GM21786 (cell line): ENCODE results near the gene CCDC57.
"Not testable (repeated sequence)": the region's sequence is repeated elsewhere in the genome, so short reads cannot be mapped to it uniquely, and the experiment has no call there.

Source experiments
- ATAC-seq: cut with Tn5 transposase; IDR thresholded peaks from one replicate; pipeline ENCODE4 v1.9.1; 2021; ENCODE audit not compliant: unreplicated experiment

Gene CCDC57

DNA sequence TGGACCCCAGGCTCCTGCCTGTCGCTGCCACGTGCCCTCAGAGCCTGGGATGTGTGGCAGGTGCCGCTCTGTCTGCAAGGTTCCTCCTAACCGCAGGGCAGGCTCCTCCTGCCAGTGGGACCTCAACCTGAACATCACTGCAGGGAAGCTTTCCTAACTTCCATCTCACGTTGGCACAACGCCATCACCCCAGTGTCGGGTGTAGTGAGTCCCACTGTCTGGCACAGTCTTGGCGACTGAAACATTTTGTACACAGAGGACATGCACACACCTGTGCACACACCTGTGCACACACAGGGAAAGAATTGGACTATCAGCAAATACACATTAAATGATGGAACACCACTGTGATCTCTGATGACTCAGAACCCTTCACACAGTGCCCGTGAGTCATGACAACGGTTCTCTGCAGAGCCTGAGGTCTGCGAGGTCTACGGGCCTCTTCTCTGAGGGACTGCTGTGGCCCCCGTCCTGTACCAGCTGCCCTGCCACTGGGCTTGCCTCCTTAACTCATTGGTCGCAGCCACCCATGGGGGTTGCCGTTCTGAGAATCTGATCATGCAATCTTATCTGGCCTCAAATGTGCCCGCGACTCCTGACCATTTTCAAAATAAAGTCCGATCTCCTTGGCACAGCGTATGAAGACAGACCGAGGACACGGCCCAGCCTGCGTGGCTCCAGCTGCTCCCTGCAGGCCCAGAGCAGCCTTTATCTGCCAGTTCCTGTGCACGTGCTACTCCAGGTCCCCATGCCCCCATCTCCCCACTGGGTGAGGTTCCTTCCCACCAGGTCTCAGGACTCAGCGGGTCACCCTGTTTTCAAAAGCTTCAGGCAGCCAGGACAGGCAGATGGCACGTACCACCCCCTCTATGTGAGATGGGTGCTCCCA lies 7.6 kb downstream of the CCDC57 start:
- no peak for ATAC-seq

DNA sequence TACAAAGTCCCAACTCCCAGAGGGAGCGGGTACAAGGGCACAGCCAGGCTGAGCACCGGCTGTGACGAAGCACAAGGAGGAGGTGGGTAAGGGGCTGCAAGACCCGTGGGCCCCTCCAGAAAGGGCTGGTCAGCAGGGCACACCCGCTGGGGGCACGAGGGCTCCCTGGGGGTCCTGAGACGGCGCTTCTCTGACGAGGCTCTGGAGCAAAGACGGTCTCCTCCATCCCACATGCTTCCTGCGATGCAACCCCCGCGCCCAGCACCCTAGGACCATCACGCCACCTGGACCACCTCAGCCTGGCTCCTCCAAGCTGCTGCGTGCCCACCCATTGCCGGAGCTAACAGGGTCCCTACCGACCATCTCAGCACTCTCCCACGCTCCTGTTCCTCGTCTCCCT lies 8.7 kb downstream of the CCDC57 start:
- no peak for ATAC-seq

DNA sequence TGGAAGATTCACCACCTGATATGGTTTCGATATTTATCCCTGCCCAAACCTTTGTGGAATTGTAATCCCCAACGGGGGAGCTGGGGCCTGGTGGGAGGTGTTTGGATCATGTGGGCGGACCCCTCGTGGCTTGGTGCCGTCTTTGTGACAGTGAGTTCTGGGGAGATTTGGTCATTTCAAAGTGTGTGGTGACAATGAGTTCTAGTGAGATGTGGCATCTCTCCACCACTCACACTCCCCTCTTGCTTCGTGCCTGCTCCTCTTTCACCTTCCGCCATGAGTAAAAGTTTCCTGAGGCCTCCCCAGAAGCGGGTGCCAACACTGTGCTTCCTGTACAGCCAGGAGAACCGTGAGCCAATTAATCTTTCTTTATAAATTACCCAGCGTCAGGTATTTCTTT lies 9.7 kb downstream of the CCDC57 start:
- ATAC-seq, result no peak

DNA sequence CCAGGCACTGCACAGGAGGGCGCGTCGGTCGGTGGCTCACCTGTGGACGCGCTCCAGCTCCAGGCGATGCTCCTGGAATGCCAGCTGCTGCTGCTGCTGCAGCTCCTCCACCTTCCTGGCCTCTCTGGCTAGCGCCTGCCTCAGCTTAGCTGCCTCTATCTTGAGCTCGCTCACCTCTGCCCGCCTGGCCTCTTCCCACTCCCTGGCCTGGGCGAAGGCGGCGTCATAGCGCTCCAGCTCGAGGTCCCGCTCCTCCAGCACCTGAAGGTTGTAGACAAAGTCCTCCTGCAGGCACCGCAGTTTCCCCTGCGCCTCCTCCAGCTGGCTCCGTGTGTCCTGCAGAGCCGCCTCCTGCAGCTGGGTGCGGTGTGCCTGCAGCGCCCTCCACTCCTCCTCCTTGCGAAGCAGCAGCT lies 11.1 kb downstream of the CCDC57 start:
- no peak for ATAC-seq

DNA sequence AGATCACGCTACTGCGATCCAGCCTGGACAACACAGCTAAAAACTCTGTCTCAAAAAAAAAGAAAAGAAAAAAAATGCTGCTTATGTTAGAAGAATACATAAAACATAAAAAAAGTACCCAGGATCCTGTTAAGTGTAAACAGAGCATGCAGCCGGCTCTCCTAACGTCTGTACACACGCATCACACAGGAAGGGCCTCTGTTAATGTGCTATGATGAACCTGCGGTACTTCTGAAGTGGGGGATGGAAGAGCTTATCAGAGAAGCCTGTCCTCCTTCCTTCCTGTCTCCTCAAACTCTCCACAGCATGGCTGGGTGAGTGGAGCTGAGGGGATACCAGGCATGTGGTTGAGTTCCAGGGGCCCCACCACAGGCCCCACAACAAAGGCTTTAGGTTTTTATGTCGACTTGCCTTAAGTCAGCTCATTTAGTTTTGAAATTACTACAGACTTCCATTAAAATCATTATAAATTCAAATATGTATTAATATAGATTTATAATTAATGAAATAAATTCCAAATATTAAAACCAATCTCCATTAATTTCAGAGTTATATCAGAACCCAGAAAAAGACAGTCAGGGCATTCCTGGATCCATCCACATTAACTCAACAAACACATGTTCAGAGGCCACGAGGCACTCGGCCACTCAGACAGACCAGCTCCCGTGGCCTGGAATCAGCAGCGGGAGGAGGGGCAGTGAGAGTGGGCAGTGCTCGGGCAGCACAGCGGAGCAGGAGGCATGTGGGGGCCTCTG lies 11.7 kb downstream of the CCDC57 start:
- ATAC-seq, result no peak

DNA sequence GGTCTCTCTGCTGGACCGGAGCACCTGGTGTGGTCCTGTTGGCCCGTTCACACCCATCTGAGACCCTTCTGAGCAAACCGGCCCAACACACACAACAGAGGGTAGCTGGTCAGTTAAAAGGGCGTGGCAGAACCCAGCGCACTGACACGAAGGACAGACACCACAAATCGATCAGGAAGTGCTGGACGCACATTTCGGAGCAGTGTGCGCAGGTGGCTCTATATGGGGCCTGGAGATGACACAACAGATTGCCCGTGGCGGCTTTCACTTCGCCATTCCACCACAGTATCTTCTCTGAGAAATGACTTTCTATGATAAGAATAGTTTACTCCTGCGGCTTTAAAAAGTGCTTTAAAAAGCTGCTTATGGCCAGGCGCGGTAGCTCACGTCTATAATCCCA lies 12.5 kb downstream of the CCDC57 start:
- ATAC-seq, result no peak

DNA sequence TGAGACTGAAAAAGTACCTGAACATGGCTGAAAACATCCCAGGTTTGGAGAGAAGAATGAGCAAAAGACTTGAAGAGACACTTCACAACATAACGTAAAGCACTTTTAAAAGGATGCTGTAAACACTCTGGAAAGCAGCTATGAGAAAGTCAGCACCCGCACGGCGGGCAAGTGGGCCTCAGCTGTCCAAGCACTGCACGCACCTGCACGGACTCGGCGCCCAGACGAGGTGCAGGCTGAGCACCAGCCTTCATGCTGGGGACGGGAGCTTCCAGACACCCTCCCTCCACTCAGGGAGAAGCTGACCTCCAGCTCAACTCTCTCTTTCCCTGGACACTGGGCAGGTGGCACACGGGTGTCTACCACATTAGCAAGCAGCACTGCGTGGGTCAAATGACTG lies 13.1 kb downstream of the CCDC57 start:
- ATAC-seq, result no peak

DNA sequence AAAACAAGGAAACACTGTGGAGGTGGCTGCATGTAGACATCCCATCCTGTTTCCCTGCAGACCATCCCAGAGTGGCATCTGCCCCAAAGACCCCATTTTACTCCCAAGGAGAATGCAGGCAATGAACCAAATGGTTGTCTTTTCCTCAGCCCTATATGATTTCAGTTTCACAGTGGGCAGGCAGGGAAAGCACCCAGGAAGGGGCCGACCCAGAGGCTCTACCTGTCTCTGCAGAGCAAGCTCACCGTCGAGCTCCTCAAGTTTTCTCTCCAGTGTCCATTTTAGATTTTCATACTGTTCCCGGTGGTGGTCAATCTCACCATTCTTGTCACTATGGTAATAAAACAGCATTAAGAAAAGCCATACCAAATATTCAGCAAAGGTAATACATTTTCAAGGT lies 14.6 kb downstream of the CCDC57 start:
- no peak for ATAC-seq

DNA sequence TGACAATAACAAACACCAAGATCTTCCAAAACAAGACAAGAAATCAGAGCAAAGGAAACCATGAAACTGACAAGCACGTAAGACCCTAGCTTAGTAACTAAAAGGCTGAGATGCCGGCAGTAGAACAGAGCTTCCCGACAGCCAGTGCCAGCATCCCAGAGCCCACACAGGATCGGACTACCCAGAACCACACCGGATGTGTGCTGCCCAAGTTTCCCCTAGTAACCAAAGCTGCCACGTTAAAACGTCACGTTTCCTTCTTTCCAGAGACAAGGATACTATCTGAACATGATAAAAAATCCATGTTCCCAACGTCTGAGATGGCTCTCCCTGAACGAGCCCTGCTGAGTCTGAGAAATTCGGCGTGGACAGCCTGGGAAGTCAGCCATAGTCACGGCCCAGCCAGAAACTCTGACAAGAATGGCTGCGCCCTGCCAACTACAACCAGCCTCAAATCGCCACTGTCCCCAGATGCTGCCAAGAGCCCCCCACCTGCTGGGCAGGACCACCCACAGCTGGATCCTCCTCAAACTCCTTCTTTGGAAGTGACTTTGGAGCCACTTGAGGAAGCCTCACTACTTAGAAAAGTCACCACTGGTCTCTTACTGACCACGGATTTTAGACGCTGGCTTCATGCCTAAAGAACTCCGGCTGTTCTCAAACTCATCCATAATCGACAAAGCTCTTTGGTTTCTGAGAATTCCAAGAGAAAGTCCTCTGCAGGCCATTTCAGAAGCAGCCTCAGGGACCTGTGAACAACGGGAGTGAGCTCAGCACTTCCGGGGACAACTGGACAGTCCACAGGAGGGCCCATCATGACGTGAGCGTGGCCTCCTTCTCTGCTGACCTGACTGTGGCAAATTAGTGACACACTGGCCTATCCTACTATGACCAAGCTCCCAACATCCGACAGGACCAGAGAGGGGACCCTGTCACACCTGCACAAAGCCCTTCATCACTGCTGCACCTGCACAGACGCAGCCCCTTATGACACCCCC lies 16.7 kb downstream of the CCDC57 start:
- no peak for ATAC-seq

DNA sequence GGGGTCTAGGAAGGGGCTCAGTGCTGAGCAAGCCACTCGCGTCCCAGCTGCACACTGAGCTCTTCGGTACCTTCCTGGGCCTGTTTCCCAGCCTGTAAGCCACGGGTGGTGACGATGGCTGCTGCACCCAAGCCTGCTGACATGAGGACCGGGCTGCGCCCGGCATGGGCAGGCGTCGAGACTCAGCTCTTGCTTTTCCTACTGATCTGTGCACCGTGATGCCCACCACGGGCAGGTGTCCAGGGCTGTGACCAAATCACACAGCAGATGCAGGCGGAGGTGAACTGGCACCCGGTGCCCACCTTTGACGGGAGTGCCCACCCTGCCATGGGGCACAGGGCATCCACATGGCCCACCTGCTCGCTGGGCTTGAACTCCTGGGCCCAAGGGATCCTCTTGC lies 17.9 kb downstream of the CCDC57 start:
- ATAC-seq, result no peak

DNA sequence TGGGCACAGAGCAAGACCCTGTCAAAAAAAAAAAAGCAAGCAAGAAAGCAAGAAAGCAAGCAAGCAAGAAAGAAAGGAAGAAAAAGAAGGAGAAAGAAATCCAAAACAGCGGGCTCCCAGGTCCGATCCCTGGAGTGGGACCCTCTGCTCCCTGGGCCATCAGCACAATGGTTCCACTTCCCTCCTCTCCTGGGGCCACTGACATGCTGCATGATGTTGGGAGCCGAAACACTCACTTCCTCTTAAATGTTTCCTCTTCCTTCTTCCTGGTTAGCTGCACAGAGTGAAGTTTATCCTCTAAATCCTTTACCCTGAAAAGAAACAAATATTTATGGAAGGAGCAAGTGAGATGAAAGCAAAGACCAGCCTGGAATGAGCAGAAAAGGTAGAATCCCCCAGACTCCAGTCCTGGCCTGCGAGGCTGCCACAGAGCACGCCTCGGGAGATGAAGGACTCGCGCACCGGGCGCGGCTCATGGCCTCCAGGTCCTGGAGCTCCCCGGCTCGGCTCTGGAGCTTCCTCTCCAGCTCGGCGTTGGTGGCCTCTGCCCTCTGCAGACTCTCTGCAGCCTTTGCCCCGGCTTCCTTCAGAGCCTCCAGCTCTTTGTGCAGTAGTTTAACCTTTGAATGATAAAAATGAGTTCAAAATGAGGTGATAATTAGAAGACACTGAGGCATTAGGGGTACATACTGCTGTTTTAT lies 19.0 kb downstream of the CCDC57 start:
- ATAC-seq, result no peak

DNA sequence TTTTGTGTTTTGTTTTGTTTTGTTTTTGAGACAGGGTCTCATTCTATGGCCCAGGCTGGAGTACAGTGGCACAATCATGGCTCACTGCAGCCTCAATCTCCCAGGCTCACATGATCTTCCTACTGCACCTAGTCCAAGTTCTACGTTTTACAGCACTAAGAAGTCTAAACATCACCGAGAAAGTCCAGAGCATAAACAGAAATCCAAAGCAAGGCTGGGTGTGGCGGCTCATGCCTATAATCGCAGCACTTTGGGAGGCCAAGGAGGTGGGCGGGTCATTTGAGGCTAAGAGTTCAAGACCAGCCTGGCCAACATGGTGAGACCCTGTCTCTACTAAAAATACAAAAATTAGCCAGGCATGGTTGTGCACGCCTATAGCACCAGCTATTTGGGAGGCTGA lies 19.6 kb downstream of the CCDC57 start:
- ATAC-seq, result not testable (repeated sequence)

DNA sequence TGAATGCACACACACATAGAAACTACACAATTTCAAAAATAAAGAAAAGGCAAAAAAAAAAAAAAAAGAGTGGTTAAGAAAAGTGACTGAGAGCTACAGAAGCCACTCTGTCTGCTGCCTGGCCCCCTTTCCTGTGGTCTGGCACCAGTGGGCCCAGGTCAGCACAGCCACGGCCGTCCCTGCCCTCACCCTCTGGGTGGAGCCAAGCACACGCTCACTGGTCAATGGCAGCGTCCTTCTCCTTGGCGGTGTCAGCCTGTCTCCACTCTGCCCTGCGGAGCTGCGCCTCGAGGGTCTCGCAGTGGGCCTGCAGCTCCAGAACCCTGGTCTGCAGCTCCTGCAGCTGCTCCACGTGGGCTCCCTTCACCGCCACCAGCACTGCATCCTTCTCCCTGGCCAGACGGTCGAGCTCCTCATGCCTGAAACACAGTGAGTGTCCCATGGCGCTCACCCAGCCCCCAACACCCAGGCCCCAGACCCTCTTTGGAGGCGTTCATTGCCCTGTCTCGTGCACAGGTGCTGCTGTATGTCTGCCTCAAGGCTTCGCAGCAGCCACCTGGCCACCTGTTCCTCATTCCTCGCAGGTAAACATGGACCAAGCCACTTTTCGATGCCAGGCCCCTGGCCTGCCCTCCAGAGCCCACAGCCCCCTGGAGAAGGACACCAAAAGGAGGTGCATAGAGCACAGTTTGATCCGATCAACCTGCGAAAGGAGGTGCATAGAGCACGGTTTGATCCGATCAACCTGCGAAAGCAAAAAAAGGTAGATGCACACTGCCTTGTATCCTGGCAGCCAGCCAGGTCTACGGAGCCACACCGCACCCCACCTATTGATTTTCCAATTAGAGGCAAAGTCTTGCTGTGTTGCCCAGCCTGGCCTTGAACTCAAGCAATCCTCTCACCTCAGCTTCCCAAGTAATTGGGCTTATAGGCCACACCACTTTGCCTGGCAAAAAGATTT lies 24.4 kb downstream of the CCDC57 start:
- ATAC-seq, result no peak

DNA sequence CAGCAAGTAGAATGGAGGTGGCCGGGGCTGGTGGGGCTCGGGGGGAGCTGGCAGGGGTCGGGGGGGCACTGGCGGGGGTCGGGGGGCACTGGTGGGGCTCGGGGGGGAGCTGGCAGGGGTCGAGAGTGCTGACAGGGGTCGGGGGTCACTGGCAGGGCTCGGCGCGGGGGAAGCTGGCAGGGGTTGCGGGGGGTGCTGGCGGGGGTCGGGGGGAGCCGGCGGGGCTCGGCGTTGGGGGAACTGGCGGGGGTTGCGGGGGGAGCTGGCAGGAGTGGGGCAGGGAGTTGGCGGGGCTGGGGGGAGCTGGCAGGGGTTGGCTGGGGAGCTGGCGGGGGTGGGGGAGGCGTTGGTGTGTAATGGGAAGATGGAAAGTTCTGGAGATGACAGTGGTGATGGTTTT lies 25.1 kb downstream of the CCDC57 start:
- ATAC-seq, result no peak

DNA sequence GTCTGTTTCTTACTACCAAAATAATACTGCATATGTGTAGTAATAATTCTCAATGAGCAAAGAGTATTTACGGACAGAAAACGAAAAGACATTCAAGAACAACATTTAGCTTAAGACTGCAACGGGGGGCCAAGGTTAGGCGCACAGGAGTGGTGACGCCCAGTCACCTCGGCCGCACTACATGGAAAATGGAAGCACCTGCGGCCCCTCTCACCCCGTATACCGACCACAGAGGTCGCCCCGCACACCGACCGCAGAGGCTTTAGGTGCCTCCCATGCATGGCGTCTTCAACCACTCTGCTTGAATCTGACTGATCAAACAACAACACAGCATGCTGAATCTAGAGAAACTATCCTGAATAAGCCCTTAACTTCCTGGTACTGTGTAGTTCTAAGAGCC lies 26.4 kb downstream of the CCDC57 start:
- ATAC-seq, result no peak

DNA sequence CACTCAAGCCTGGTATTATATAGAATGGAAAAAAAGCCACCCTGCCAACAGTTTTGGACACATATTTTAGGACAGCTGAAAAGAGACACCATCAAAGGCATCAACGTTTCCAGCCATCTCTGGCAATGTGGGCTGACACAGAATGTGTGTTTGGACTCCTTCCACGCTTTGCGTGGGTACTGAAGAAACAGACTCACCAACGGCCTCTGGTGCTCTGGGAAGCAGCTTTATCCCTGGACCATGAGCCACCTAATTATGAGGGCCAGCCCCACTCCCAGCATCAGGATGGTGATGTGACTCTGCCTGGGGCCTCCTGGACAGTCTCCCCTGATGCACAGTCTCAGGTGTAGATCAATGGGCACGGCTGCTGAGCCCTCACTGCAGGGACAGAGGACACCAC lies 27.9 kb downstream of the CCDC57 start:
- no peak for ATAC-seq

DNA sequence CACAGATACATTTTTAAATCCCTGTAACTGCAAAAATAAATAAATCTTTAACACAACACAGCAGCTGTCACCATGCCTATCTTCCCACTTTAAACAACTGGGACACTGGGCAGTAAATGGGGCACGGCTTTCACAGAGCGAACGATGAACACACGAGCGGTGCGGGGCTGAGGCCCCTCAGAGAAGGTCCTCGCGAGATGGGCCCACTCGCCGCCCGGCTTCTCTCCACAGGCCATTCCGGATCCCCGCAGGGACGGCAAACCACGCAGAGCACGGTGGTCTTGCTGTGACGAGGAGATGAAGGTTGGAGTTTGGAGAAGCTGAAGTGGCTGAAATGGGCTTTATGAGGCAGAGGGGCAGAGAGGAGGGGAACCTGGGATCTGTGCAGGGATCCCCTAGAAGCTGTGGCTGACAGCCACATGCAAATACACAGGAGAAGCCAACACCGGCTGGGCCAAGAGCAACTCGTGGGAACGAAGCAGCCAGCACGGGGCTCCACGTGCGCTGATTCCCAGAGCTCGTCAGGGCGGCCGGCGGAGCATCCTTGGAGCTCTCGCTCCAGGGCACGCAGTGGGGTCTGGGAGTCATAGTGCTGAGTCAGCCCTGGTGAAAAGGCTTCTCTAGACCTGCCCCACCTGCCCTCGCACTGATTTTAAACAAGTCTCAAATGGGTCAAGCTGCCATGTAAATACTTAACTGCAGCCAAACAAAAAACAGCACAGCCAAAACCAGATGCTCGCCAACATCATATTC lies 31.7 kb downstream of the CCDC57 start:
- ATAC-seq, result no peak

DNA sequence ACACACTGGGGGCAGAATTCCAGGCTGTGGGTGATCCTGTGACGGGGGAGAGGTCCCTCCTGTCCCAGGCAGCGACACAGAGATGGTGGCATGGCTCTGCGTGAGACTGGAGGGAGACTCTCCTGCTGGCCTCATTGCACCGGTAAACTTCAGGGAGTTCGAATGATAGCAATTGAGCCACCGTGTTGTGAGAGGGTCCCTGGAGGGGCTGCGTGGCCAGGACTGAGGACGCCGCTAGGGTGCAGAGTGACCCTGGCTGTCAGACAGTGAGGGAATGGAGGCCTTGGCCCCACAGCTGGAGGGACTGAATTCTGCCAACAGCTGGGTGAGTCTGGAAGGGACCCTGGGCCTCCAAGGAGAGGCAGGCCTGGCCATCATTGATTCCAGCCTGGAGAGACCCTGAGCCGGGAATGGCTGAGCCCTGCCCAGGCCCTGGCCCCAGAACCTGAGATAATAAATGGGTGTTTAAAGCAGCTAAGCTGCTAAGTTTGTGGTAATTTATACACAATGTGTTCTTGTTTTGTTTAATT lies 32.6 kb downstream of the CCDC57 start:
- ATAC-seq, result no peak
